HG03060 (cell line): ENCODE data around the gene FOXL2NB.

Experiments
- ATAC-seq: cut with Tn5 transposase; IDR thresholded peaks from one replicate; pipeline ENCODE4 v1.9.1; 2021; ENCODE audit warnings: low read depth, moderate number of reproducible peaks; ENCODE audit not compliant: unreplicated experiment

FOXL2NB gene

DNA sequence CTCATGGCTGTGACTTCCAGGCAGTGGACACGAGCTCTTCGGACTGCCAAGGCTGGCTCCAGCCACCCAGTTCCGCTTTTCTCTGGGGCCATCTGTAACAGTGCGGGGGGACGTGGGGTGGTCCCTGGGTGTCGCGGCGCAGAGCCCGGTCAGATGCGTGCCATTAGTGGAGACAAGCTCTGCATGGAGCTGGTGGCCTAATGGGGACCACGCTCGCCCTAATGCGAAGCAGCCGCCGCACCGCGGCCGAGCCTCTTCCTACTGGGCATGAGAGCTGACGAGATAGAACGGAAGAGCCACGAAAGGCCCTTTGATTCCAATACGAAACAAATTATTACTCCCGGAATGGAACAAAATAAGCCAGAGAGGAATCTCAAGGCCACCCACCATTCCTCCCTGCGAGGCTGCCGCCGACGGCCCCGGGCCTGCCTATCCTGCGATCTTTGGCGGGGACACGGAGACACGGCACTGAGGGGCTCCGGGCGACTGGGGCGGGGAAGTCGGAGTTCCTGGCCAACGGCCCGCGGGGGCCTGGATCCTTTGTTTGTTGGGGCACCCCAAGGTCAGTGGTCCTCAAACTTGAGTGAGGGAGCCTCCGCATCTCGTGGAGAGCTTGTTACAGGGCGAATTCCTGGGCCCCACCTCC, 18.2 kb upstream of the FOXL2NB start:
- ATAC-seq: no peak

DNA sequence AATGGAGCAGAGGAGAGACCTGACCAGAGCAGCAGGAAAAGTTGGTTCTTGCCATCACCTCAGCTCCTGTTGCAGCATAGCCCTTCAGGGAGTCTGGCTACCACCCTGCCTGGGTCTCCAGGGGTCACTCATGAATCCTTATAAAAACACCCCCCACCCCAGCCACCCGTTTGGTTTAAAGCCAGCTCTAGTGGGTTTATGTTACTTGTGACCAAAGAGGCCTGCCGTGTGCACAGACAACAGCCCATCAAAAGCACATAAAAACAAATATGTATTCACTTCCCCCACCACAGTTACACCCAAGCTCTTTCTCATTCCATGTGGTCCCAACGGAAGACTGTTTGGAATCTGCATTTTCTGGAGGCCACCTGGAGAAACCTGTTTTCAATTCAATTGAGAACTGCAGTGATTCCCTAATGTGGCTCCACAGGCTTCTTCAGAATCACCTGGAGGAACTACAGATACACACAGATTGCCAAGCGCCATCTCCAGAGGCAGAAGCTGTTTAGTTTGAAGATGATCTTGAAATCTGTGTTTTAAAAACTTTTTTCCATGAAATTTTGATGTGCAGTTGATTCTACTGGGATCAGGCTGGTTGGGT, 13.8 kb upstream of the FOXL2NB start:
- ATAC-seq: no peak

DNA sequence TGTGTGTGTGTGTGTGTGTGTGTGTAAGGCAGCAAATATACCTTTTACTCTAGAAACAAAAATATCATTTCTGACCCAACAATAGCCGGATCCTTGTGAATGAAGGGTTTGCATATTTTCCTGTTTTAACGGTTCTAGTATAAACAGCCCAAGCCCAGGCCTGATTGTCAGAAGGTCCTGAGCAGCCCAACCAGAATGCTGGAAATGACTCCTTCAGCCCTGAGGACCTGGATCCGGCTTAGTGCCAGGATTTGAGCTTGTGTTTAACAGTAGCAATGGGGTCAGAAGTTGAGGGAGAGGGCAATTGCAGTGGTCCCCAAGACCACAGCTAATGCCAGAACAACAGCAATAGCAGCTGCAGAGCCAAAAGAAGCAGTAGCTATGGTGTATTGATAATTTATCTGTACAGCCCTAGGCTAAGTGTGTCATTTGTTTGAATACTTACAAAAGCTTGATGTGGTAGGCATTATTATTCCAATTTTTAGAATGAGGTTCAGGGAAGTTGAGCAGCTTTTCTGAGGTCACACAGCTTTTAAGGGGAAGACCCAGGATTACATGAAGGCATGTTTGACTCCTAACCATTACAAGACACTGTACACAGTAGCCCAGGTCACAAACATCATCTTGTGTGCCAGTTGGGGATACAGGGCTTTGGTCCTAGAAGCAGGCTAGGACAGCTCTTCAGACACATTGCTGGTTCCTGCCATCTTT, 12.9 kb upstream of the FOXL2NB start:
- ATAC-seq: no peak

DNA sequence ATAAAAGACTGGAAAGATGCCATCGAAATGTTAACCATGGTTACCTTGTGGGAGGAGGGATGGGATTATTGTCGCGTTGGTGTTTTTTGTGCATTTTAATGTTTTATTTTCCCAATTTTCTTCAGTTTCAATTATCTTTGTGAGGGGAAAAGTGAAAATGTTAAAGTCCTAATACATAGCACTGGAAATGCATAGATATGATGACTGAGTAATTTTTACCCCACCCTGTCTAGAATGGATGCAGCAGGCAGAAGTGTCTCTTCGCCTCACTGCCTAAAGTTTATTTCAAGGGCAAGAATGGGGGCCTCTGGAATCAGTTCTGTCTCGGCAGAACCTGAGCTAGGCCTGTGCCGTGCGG, 11.5 kb upstream of the FOXL2NB start:
- no peak for ATAC-seq

DNA sequence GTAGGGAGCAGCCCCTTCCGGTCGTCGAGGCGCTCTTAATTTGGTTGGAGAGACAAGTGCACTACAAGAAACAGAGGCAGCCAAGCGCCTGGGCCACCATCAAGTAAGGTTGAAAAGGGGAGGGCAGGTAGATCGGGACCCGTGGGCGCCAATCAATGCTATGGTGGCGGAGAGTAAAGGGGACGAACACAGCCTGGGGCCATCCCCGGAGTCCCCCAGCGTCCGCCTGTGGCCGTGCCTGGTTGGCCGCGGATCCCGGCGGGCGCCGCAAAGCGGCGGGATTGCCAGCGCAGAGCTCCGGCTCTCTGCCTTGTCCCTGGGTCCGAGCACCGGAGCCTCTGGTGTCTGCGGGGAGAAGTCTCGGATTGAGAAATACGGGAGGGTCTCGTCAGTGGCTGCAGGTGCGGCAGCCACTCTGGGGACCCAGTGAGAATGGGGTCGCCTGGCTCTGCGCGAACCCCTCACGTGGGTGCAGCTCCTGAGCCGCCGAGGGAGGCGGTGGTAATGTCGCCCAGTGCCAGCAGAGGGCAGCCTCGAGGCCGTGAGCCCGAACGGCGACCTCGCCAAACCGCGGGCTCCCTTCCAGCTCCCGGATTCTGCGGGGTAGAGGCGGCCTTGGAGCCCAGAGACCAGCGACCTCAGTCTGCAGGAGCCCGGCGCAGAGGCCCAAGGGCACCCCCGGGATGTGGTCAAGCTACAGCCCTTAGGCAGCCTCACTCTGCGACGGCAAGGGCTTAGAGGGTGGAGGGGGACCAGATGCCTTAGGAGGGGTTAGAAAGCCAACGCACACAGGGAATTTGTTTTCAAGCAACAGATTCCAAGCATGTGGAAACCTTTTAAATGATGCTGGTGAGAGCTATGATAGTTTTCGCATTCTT, 10.9 kb upstream of the FOXL2NB start:
- no peak for ATAC-seq

DNA sequence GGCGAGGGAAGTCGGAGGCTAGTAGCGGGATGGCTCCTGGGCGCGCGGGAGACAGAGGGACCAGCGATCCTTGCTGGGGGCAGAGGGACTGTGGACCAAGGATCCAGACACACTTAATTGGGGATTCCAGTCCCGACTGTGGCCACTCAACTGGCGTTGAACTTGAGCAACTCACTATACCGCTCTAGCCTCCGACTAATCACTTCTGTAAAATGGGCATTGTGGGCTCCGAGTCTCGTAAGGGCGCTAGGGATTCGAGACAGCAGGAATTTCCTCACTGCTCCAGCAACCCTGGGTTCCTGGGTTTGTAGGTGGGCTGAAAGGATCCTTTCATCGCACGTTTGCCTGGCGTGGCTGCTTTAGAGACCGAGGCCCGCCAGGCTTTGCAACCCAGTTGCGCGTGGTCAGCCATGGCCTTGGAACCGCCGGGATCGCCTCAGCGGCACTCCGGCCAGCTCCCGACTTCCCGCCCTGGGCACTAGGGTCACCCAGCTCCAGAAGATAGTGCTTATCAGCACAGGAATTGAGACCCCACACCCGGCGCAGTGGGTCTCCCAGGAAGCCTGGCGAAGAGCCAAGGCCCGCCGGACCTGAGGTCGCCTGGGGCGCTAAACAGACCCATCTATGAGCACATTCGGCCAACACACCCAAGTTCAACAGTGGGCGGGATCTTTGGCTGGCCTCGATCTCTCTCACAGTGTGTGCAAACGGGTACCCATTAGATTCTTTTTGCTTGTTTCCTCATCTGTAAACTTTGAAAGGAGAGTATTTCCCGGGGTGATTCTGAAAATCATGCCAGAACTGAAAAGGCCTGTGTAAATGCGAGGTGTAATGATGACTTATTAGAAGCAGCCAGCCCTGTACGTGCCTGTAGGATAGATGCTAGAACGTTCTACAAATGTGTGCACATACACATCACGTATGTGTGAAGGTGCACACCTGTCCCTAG, 10.0 kb upstream of the FOXL2NB start:
- ATAC-seq: no peak

DNA sequence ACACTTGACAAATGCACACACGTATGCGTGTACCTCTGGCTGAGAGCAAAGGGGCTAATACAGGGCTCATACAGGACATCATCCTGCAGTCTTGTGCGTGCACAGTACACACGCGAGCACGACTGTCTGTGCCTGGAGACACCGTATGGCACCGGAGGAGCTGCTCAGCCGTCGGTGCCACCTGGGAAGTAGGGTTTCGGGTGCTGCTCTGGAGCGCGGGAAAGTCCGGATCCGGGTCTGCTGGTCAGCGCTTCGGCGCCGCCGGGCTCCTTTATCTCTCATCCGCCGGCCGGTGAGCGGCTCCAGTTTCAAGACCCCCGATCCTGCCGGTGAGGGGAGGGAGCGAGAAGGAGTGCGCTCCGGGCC, 9.3 kb upstream of the FOXL2NB start:
- ATAC-seq: no peak

DNA sequence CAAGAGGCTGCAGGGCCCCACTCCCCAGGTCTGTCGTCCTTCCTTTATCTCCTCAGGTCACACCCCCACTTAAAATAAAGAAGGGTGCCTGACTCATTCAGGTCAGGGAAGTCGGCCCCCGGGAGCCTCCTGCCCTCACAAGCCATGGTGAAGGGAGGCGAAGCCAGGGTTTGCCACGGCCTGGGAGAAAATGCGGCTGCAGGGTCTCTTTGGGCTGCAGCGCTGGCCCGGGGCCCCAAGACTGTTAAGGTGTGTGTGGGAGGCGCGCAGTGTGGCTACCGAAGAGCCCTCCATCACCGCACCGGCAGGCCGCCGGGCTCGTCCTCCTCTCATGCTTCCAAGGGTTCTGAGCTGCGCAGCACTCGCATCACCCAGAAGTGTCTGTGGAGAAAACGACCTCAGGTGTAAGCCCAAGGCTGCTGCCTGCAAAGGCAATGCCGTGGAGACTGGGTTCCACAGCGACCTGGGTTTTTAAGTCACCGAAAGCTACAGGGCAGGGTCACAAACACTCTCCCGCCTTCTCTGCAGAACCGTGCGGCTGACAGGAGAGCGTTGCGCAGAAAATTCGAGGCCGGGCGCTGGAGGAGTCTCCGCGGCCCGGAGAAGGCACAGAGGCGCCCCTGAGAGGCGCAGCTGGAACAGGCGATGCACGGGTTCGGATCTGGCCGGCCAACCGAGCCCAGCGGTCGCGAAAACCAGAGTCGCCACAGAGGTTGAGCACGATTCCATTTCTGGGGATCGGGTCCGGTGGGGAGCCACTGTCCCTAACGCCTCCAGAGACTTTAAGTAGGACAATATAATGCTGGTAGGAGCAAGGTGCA, 8.8 kb upstream of the FOXL2NB start:
- no peak for ATAC-seq

DNA sequence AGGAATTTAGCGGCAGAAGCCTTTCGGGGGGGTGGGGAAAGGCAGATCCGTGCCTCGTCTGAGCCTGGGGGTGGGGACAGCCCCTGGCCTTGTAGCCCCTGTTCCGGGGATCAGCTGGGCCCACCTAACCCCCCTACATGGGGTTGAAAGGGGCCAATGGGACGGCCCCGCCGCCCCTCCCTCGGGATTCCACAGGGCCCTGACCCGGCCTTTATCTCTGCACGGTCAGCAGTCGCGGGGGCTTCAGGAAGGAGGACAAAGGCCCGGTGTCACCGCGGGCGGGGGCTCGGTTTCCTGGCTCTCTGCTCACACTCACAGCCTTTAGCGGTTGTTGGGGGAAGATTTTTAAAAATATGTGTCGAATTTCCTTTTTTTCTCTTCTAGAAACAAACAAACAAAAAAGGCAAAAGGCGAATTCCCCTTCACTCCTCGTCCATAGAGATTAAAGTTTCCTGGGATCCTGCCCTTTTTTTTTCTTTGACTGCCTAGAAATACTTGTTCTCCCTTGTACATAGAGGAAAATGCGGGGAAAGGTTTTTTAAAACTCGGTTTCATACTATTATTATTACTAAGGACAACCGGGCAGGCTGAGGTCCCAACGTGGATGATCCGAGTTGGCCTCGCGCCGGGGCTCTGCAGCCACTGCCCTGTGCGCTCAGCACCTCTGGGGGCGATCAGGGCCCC, 8.0 kb upstream of the FOXL2NB start:
- ATAC-seq: no peak

DNA sequence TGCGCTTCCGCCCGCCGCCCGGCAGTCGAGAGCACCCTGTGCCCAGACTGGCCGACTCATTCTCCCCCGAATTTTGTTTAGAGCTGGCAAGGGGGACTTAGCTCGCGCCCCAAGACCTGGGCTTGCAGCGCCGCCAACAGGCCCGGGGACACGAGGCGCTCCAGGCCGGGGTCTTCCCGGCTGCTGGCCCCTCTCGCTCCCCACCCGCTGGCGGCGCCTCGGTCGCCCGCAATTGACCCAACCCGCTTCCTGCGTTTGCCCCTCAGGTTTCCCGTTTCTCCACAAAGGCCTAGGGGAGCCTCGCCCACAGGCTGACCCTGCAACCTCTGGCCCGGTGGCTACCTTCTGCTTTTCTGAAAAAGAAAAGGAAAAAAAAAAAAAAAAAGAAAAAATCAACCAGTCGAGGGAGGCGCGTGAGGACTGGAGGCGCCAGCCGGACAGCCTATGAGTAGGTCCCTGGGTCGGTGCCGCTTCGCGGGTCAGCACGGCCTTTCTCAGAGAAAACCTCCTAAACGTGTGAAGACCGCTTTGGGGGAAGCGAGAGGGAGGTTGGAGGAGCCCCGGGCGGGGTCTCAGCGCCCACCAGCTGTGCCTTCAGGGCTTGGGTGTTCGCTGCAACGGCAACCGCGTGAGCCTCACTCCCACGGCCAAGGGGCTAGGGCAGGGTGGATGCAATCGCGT, 7.3 kb upstream of the FOXL2NB start:
- no peak for ATAC-seq

DNA sequence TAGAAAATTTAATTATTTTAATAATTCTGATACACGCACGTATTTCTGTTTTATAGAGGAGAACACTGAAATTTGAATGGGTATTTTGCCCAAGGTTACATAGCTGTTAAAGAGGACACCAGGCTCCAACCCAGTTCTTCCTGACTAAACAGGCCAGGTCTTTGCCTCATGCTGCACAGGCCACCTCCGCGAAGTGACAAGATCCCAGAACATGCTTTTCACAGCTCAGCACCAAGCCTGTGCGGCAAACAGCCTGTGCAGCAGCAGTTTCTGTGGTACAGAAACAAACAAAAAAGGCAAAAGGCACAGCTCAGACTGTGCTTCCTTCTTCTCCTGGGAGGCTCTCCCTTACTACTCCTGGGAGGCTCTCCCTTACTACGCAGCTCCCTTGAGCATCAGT, 6.6 kb upstream of the FOXL2NB start:
- ATAC-seq: no peak

DNA sequence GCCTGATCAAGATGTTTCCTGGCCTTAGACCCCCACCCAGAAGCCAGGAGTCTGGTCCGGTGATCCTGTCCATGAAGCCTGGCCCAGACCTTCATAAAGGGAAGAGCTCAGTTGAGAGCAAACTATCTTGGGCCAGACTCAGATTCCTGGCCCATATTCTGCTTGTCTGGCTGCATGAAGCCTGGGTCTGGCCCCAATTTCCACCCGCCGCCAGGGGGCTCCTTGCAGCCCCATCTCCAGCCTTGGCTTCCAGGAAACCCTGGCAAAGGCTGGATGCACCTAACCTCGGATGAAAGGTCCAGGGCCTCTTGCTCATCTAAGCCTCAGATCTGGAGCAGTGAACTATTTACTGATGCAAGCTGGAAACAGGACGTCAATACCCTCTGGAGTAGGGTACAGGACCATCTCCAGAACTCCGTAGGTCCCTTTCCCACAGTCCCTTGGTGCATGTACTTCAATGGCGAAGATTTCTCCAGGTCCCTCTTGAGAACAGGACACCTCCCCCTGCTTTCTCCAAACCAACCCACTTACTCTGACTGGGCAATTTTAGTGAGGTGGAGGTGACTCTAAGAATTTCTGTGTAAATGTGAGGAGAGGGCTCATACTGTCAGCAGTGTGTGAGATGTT, 5.6 kb upstream of the FOXL2NB start:
- no peak for ATAC-seq

DNA sequence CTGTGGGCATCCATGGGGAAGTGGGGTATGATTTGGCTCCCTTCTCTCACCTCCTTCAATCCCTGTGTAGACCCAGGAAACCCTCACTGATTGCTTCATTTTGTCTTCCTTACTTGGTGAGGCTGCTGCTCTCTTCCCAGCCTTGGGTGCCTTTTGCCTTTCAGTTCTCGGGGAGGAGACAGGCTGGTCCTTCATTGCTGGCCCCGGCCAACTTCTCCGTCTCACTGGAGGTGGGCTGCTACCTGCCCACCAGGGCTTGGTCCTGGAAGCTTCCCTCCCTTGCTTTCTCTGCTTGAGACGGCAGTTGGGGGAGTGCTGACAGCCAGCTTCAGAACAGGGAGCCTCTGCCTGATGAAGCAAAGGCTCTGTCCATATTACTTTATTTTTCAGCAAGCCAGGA, 4.7 kb upstream of the FOXL2NB start:
- no peak for ATAC-seq

DNA sequence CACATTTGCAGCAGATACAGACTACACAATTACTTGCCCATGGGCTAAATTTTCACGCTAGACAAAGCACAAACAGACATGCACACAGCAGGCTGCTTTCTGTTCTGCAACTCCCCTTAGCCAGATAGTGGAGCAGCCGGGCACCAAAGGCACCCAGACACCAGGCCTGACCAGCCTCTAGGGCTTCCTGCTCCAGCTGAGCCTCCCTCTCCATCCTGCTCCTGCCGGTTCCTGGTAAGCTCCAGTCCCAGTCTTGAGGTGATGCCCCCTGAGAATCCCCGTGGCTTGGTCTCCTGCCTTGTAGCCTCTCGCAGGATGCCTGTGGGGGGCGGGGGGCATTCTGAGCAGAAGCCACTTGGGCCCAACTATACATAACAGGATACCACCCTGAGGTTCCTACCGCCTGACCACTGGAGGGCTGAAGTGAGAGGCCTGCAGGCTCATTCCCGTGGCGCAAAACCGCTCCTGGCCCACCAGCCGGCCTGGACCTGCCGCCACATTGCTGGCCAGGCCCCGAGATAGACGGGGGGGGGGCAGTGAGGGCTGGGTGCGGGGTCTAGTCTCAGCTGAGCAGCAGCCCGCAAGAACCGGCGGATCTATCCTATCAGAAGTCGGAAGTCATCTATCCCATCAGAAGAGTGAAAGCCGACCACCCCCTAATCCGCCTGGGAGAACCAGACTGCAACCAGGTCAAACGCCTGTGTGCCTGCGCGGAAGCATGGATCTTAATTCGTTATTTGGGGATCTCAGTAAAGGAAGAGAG, 4.0 kb upstream of the FOXL2NB start:
- no peak for ATAC-seq

DNA sequence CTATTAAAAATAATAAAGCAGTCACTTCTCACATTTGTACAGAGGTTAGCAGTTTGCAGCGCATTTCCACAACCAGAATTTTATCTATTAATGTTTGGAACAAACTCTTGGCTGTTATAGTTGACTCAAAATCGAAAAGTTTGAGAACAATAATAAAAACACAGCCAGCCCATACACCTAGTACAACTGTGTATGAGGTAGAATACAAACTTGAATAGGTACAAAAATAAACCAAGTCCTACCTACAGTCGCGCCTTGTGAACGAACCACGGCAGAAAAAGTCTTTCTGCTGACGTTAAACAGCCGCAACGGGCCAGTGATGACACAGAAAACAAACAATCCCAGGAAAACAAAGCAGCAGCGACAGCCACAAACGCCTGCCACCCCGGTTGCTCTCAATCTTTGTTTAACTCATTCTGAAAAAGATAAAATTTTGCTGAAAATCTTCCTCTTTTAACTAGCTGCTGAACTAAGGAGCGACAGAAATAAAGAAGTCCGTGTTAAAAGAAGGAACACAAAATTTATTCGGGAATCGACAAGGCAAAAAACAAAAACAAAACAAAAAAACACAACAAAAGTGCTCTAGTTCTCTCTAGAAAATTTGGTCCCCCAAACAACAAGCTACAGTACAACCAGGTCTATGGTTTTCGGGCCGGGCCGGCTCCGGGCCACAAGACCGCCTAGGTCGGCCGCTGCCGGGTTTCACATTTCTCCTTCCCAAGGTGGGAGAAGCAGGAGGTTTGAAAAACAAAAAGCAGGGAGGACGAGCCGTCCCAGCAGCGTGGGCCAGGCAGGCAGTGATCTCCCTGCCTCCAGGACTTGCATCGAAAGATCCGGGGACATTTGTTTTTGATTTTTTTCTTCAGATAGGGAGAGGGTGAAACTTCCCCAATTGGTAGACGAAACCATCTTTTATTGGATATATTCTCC, 3.0 kb upstream of the FOXL2NB start:
- ATAC-seq: no peak

DNA sequence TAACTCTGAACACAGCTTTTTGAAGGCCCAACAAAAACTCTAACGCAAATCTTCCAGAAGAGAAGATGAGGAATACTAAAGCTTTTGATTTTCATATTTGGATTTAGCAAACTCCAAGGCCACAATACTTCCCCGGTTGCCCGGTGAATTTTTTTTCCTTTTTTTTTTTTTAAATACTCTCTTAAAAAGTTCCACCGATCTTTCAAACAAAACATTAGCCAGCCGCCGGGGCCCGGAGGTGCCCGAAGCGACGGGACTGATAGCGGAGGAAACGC, 2.4 kb upstream of the FOXL2NB start:
- ATAC-seq: no peak
